Upper lobe of left lung (tissue), 6 donors: ENCODE measurements around the gene SH3PXD2A. TPM values are rescaled to one million over a fixed set of nuclear protein-coding genes. Genes with fewer than 3 reads are reported as not detected.

Experiments used
- ATAC-seq, 2 donors: fragments of 200-7000 bp; cut with Tn5 transposase; one replicate each; pipeline ENCODE4 v1.9.1; 2022; ENCODE audit warnings: mild to moderate bottlenecking in 2 of 2, moderate library complexity in 2 of 2; ENCODE audit not compliant: low FRiP score in 2 of 2
- DNase-seq, 2 donors: peaks; one replicate each; pipeline ENCODE4 v3.0.0-alpha.2; 2019 to 2020
- H3K27ac ChIP-seq, 4 donors: fragments of 200-600 bp; sonication (generic); one replicate each; pipeline ENCODE4 v1.5.1; 2016 to 2019
- H3K27me3 ChIP-seq, 4 donors: fragments of 200-600 bp; sonication (generic); one replicate each; pipeline ENCODE4 v1.5.1; 2017 to 2019
- H3K36me3 ChIP-seq, 4 donors: fragments of 200-600 bp; sonication (generic); one replicate each; pipeline ENCODE4 v1.5.1; 2016 to 2019
- H3K4me1 ChIP-seq, 4 donors: fragments of 200-600 bp; sonication (generic); one replicate each; pipeline ENCODE4 v1.5.1; 2018 to 2019
- H3K4me3 ChIP-seq, 4 donors: fragments of 200-600 bp; sonication (generic); one replicate each; pipeline ENCODE4 v1.5.1; 2017 to 2019; ENCODE audit warnings: mild to moderate bottlenecking in 2 of 4, moderate library complexity in 1 of 4
- H3K9me3 ChIP-seq, 4 donors: fragments of 200-600 bp; sonication (generic); one replicate each; pipeline ENCODE4 v1.5.1; 2018 to 2019
- CTCF ChIP-seq, 6 experiments: fragments of 450-650 bp in 4 of 6; fragments of 200-600 bp in 2 of 6; sonication (generic) in 2 of 6; IDR thresholded peaks; one replicate each; pipeline ENCODE4 v1.5.1; 2016 to 2019; ENCODE audit warnings: antibody characterized with exemption in 6 of 6
- EP300 ChIP-seq, 4 donors: sonication (generic); formaldehyde crosslinking; IDR thresholded peaks; one replicate each; pipeline ENCODE4 v1.5.1; 2017; ENCODE audit warnings: antibody characterized with exemption in 4 of 4, control low read depth in 2 of 4
- POLR2A ChIP-seq, 4 donors: fragments of 450-650 bp; IDR thresholded peaks; one replicate each; pipeline ENCODE4 v1.5.1; 2016 to 2017; ENCODE audit warnings: antibody characterized with exemption in 4 of 4, mild to moderate bottlenecking in 2 of 4
- POLR2AphosphoS5 ChIP-seq, 2 donors: sonication (generic); formaldehyde crosslinking; IDR thresholded peaks; one replicate each; pipeline ENCODE4 v1.5.1; 2017; ENCODE audit warnings: antibody characterized with exemption in 2 of 2
- WGBS, 2 donors: methylation state at CpG; one replicate each; pipeline ENCODE4 v1.1.5; 2017 to 2018; 5-methylcytosine and 5-hydroxymethylcytosine counted together
- total RNA-seq, 6 donors: library from RNA; depleted of rRNA in 4 of 6; stranded (reverse); fragments of >200 nt in 4 of 6; gene quantifications; one replicate each; pipeline versions ENCODE4 v1.1.0 to v1.2.1, GENCODE V29; 2016 to 2021
- donor health status: DM: no; HTN: no; CAD: no; lungs with moderate emphysema.
- donor health status: DM: no; HTN: yes; CAD: no; lungs with severe emphysema.

SH3PXD2A gene
- total RNA-seq, 6 donors from 2014 or later = 19.6 to 42.2 (median 30.8) TPM

GRCh38 chr10:103745341-103746247, 109.8 kb downstream of the SH3PXD2A start:
- no peak for ATAC-seq
- 73 to 87% methylated on average over 12 to 17 of the region's 17 CpGs for WGBS, 2 donors

GRCh38 chr10:103742824-103743223, 112.6 kb downstream of the SH3PXD2A start:
- Histone ChIP-seq H3K9me3 (no peaks in the 10 kb centered on the region), H3K27me3 (no peaks in the 10 kb centered on the region), H3K4me3 (no peak overlapping the region), H3K27ac (no peak overlapping the region), H3K36me3 (no peaks in the 10 kb centered on the region), H3K4me1 (peaks cover 24 to 36% (median 29%) of the 10 kb centered on the region in 4 donors)
- DNase-seq (no peak), ATAC-seq (no peak)
- TF ChIP-seq CTCF (IDR thresholded peaks at IDR 0.05) = no peak
- no peak for TF ChIP-seq EP300 (IDR thresholded peaks at IDR 0.05)
- TF ChIP-seq POLR2A (IDR thresholded peaks at IDR 0.05) = no peak
- no peak for TF ChIP-seq POLR2AphosphoS5 (IDR thresholded peaks at IDR 0.05)
- WGBS, 2 donors = 80 to 91% methylated on average over 6 of the region's 6 CpGs

More at GRCh38 chr10:103745341-103746247, 109.8 kb downstream of the SH3PXD2A start:
- Histone ChIP-seq H3K27ac (peak overlapping the region in 3 of 4 donors; percentile 19 to 69 (median 65)), H3K4me3 (no peak overlapping the region), H3K9me3 (no peaks in the 10 kb centered on the region), H3K36me3 (no peaks in the 10 kb centered on the region), H3K4me1 (peaks cover 3 to 20% (median 15%) of the 10 kb centered on the region in 4 donors), H3K27me3 (no peaks in the 10 kb centered on the region)
- TF ChIP-seq EP300 (IDR thresholded peaks at IDR 0.05) (no peak), POLR2A (IDR thresholded peaks at IDR 0.05) (no peak), POLR2AphosphoS5 (IDR thresholded peaks at IDR 0.05) (no peak)
- DNase-seq = no peak

- 63 to 65% methylated on average over 5 of the region's 5 CpGs for WGBS, 2 donors
- ATAC-seq (no peak), DNase-seq (no peak)
- no peaks in the 10 kb centered on the region for H3K36me3 ChIP-seq
- no peaks in the 10 kb centered on the region for H3K27me3 ChIP-seq
- no peak overlapping the region for H3K4me3 ChIP-seq
- TF ChIP-seq CTCF (IDR thresholded peaks at IDR 0.05) = no peak
- H3K4me1 ChIP-seq = peaks cover 16 to 27% (median 24%) of the 10 kb centered on the region in 4 donors
- H3K9me3 ChIP-seq = no peaks in the 10 kb centered on the region
- peak overlapping the region in 2 of 4 donors; percentile 30 to 60 for H3K27ac ChIP-seq
Measured at GRCh38 chr10:103740611-103741010, 114.8 kb downstream of the SH3PXD2A start.

GRCh38 chr10:103739039-103739764, 116.2 kb downstream of the SH3PXD2A start:
- TF ChIP-seq POLR2A (IDR thresholded peaks at IDR 0.05) (no peak), EP300 (IDR thresholded peaks at IDR 0.05) (no peak), CTCF (IDR thresholded peaks at IDR 0.05) (no peak), POLR2AphosphoS5 (IDR thresholded peaks at IDR 0.05) (peak in 1 of 2 donors; percentile 13)
- H3K36me3 ChIP-seq = no peaks in the 10 kb centered on the region
- ATAC-seq = peak in 1 of 2 donors; percentile 86
- 56 to 58% methylated on average over 12 to 13 of the region's 13 CpGs for WGBS, 2 donors
- H3K27ac ChIP-seq = peak overlapping the region in 3 of 4 donors; percentile 30 to 60 (median 33)
- H3K9me3 ChIP-seq = no peaks in the 10 kb centered on the region
- H3K27me3 ChIP-seq = no peaks in the 10 kb centered on the region
- no peak for DNase-seq
- no peak overlapping the region for H3K4me3 ChIP-seq
- H3K4me1 ChIP-seq = peaks cover 19 to 29% (median 24%) of the 10 kb centered on the region in 4 donors

GRCh38 chr10:103737735-103738367, 117.5 kb downstream of the SH3PXD2A start:
- no peak overlapping the region for H3K27ac ChIP-seq
- WGBS, 2 donors = 89 to 95% methylated on average over 14 of the region's 14 CpGs

More at GRCh38 chr10:103737735-103738367, 117.5 kb downstream of the SH3PXD2A start:
- TF ChIP-seq POLR2AphosphoS5 (IDR thresholded peaks at IDR 0.05) (no peak), POLR2A (IDR thresholded peaks at IDR 0.05) (no peak), EP300 (IDR thresholded peaks at IDR 0.05) (no peak), CTCF (IDR thresholded peaks at IDR 0.05) (no peak)
- no peaks in the 10 kb centered on the region for H3K36me3 ChIP-seq
- no peak for DNase-seq
- H3K4me3 ChIP-seq = no peak overlapping the region
- peaks cover 19 to 34% (median 28%) of the 10 kb centered on the region in 4 donors for H3K4me1 ChIP-seq
- H3K9me3 ChIP-seq = no peaks in the 10 kb centered on the region
- ATAC-seq = no peak
- no peaks in the 10 kb centered on the region for H3K27me3 ChIP-seq
